GM12878 (cell line): Measurements from ENCODE around the gene KRTAP5-10. TPM values are rescaled to one million over a fixed set of nuclear protein-coding genes. Genes with fewer than 3 reads are reported as not detected.

Experiments
- BRCA1 ChIP-seq: IDR thresholded peaks from 2 replicates; pipeline ENCODE4 v1.6.1; 2011; ENCODE audit warnings: low read depth, low read length, improper control_type of control experiment
- CTCF ChIP-seq, 3 experiments: IDR thresholded peaks in 2 of 3; conservative IDR thresholded peaks in 1 of 3; 2 replicates each; pipeline ENCODE4 v1.5.1; 2011; ENCODE audit warnings: low read depth in 3 of 3, low read length in 3 of 3, mild to moderate bottlenecking in 3 of 3, control low read depth in 2 of 3, moderate library complexity in 2 of 3, inconsistent platforms in 1 of 3, mixed read lengths in 1 of 3; ENCODE audit not compliant: control insufficient read depth in 2 of 3, insufficient read depth in 1 of 3; ENCODE audit errors: extremely low read depth in 1 of 3
- EGR1 ChIP-seq, 2 experiments: IDR thresholded peaks; 1 replicate in 1 of 2; 2 replicates in 1 of 2; pipeline ENCODE4 v1.6.1; 2011 to 2012; ENCODE audit warnings: low read depth in 2 of 2, low read length in 2 of 2, borderline replicate concordance in 1 of 2, mild to moderate bottlenecking in 1 of 2, moderate library complexity in 1 of 2
- NKRF ChIP-seq: fragments of 450-650 bp; conservative IDR thresholded peaks from 2 replicates; pipeline ENCODE4 v1.6.1; 2017; ENCODE audit warnings: mild to moderate bottlenecking, moderate library complexity
- NR2F1 ChIP-seq: fragments of 450-650 bp; conservative IDR thresholded peaks from 2 replicates; pipeline ENCODE4 v1.6.1; 2017; ENCODE audit warnings: mild to moderate bottlenecking
- PAX5 ChIP-seq: IDR thresholded peaks from 2 replicates; pipeline ENCODE4 v1.6.1; 2011; ENCODE audit warnings: low read depth, low read length, borderline replicate concordance
- REST ChIP-seq: IDR thresholded peaks from 2 replicates; pipeline ENCODE4 v1.6.1; 2012; ENCODE audit warnings: mild to moderate bottlenecking, low read depth, low read length
- RUNX3 ChIP-seq: IDR thresholded peaks from 2 replicates; pipeline ENCODE4 v1.6.1; 2012; ENCODE audit warnings: low read length, inconsistent platforms
- SIN3A ChIP-seq: IDR thresholded peaks from 2 replicates; pipeline ENCODE4 v1.6.1; 2012; ENCODE audit warnings: low read depth, low read length, improper control_type of control experiment
- SP1 ChIP-seq: IDR thresholded peaks from one replicate; pipeline ENCODE4 v1.6.1; 2011; ENCODE audit warnings: low read depth, low read length
- TAF1 ChIP-seq: IDR thresholded peaks from 2 replicates; pipeline ENCODE4 v1.6.1; 2011; ENCODE audit warnings: mild to moderate bottlenecking, low read depth, low read length, borderline replicate concordance
- ZNF207 ChIP-seq: fragments of 450-650 bp; IDR thresholded peaks from 2 replicates; pipeline ENCODE4 v1.6.1; 2014; ENCODE audit warnings: antibody characterized with exemption, mild to moderate bottlenecking, borderline replicate concordance
- polyA plus RNA-seq, 11 experiments: library from polyadenylated mRNA; depleted of rRNA in 4 of 11; unstranded in 6 of 11; stranded (reverse) in 5 of 11; fragments of >200 nt; fragmentation: Nextera tagmentation in 4 of 11; fragmentation: Illumina TruSeq in 1 of 11; extraction: Ambion mirVana in 4 of 11; extraction: Trizol in 1 of 11; gene quantifications; 1 replicate in 1 of 11; 2 replicates in 10 of 11; pipeline versions ENCODE4 v1.2.1 to v1.2.3, GENCODE V29; 2011 to 2016; ENCODE audit warnings: inconsistent platforms in 2 of 11, missing spikeins in 2 of 11, low read depth in 1 of 11
- total RNA-seq, 4 experiments: library from RNA; depleted of rRNA in 3 of 4; stranded (reverse); fragments of >200 nt in 3 of 4; fragmentation: Illumina TruSeq in 1 of 4; extraction: Trizol in 1 of 4; gene quantifications; 2 replicates each; pipeline versions ENCODE4 v1.2.1 to v1.2.3, GENCODE V29; 2013 to 2021

KRTAP5-10 gene
- total and polyA plus RNA-seq, 10 of the 15 experiments (the other 5 are each of a cell fraction or from before 2014, with no cell fraction given), result 0.06 to 0.10 (median 0.06) TPM; not detected in 7

GRCh38 chr11:71548120-71548519 lies 17.2 kb upstream of the KRTAP5-10 start, which contains the start of gene KRTAP5-9 (continued):
- TF ChIP-seq CTCF (IDR thresholded peaks at IDR 0.05 in 2 of 3, conservative IDR thresholded peaks at IDR 0.05 in 1 of 3; ENCODE audit: control insufficient read depth in 2 of 3, extremely low read depth in 1 of 3, insufficient read depth in 1 of 3, low read depth in 3 of 3, low read length in 3 of 3) (no peak), SIN3A (no peak), ZNF207 (no peak), EGR1 (IDR thresholded peaks at IDR 0.05; ENCODE audit: borderline replicate concordance in 1 of 2, low read depth in 2 of 2, low read length in 2 of 2) (no peak), BRCA1 (no peak), RUNX3 (no peak), TAF1 (no peak), NR2F1 (no peak), SP1 (no peak), PAX5 (no peak), NKRF (no peak), REST (no peak)
